H1 (cell line): Measurements from ENCODE around the gene MYF5. TPM values are rescaled to one million over a fixed set of nuclear protein-coding genes. Genes with fewer than 3 reads are reported as not detected.

Source experiments
- CTCF ChIA-PET: fragments of 300-600 bp; sonication (Branson Sonifier 250); formaldehyde crosslinking; loops from one replicate; lab custom pipeline; 2021; ENCODE audit not compliant: partially characterized antibody; lab: Charles Lee
- POLR2A ChIA-PET: fragments of 300-600 bp; sonication (Branson Sonifier 250); formaldehyde crosslinking; loops from one replicate; lab custom pipeline; 2021; ENCODE audit warnings: inconsistent platforms; ENCODE audit not compliant: partially characterized antibody; lab: Charles Lee
- DNase-seq, 2 experiments: peaks; one replicate each; pipeline versions ENCODE4 v3.0.0 to v3.0.0-alpha.2; 2010 to 2022; ENCODE audit warnings: low spot score in 2 of 2, low read depth in 1 of 2, mixed read lengths in 1 of 2
- FAIRE-seq: peaks from 2 replicates; lab custom pipeline; 2011; peaks lifted over from hg19 to GRCh38; lab: Jason Lieb, UNC
- H2AFZ ChIP-seq: 2 replicates; pipeline ENCODE4 v1.8.1; 2012; ENCODE audit warnings: low read length, inconsistent platforms
- H2AK5ac ChIP-seq: 2 replicates; pipeline ENCODE4 v1.6.1; 2013; ENCODE audit warnings: low read depth, low read length
- H2BK120ac ChIP-seq: replicated peaks from 2 replicates; pipeline ENCODE3; 2013; ENCODE audit warnings: low read depth, low read length, inconsistent platforms
- H2BK12ac ChIP-seq: 2 replicates; pipeline ENCODE4 v1.6.1; 2013; ENCODE audit warnings: low read depth, low read length
- H2BK15ac ChIP-seq: 2 replicates; pipeline ENCODE4 v1.6.1; 2013; ENCODE audit warnings: low read length
- H2BK20ac ChIP-seq: 2 replicates; pipeline ENCODE4 v1.6.1; 2013; ENCODE audit warnings: low read length
- H2BK5ac ChIP-seq: 2 replicates; pipeline ENCODE4 v1.6.1; 2013; ENCODE audit warnings: low read depth, low read length
- H3K14ac ChIP-seq: 2 replicates; pipeline ENCODE4 v1.6.1; 2013; ENCODE audit warnings: inconsistent platforms; ENCODE audit not compliant: insufficient read length
- H3K18ac ChIP-seq: 2 replicates; pipeline ENCODE4 v1.6.1; 2013; ENCODE audit warnings: low read length; ENCODE audit errors: extremely low read depth
- H3K23ac ChIP-seq: 2 replicates; pipeline ENCODE4 v1.6.1; 2013; ENCODE audit warnings: inconsistent platforms; ENCODE audit not compliant: insufficient read length
- H3K23me2 ChIP-seq: 2 replicates; pipeline ENCODE4 v1.6.1; 2013; ENCODE audit warnings: low read depth, low read length
- H3K27ac ChIP-seq: 2 replicates; pipeline ENCODE4 v1.6.1; 2011; ENCODE audit warnings: low read depth, low read length, inconsistent platforms
- H3K27me3 ChIP-seq, 4 experiments: replicated peaks in 1 of 4; 1 replicate in 1 of 4; 2 replicates in 3 of 4; pipeline versions ENCODE4 v1.6.1 to v1.8.1; 2011 to 2013; ENCODE audit warnings: low read length in 3 of 4, mild to moderate bottlenecking in 3 of 4, inconsistent platforms in 2 of 4, mixed read lengths in 2 of 4, moderate library complexity in 1 of 4; ENCODE audit not compliant: control insufficient read depth in 3 of 4, insufficient read depth in 3 of 4; ENCODE audit errors: extremely low read depth in 1 of 4
- H3K36me3 ChIP-seq, 4 experiments: 2 replicates each; pipeline versions ENCODE4 v1.6.1 to v1.8.1; 2011 to 2013; ENCODE audit warnings: mild to moderate bottlenecking in 4 of 4, low read length in 3 of 4, moderate library complexity in 2 of 4, control low read depth in 1 of 4, inconsistent platforms in 1 of 4; ENCODE audit not compliant: insufficient read depth in 4 of 4, control insufficient read depth in 2 of 4
- H3K4ac ChIP-seq: replicated peaks from 2 replicates; pipeline ENCODE3; 2013; ENCODE audit warnings: low read length, low read depth, mixed read lengths, inconsistent platforms; ENCODE audit not compliant: insufficient read length
- H3K4me1 ChIP-seq, 4 experiments: replicated peaks in 1 of 4; 1 replicate in 1 of 4; 2 replicates in 3 of 4; pipeline versions ENCODE4 v1.6.1 to v1.8.1; 2011 to 2013; ENCODE audit warnings: low read length in 3 of 4, inconsistent platforms in 2 of 4, mixed read lengths in 1 of 4; ENCODE audit not compliant: insufficient read depth in 4 of 4, control insufficient read depth in 3 of 4
- H3K4me2 ChIP-seq, 2 experiments: 2 replicates each; pipeline versions ENCODE4 v1.6.1 to v1.8.1; 2011 to 2013; ENCODE audit warnings: low read depth in 2 of 2, low read length in 2 of 2, control low read depth in 1 of 2, inconsistent platforms in 1 of 2, mild to moderate bottlenecking in 1 of 2; ENCODE audit not compliant: insufficient read depth in 1 of 2
- H3K4me3 ChIP-seq, 4 experiments: fragments of 200-600, 300-600 bp in 1 of 4; sonication (generic), shearing (Covaris generic), sonication (Bioruptor Twin) in 1 of 4; 2 replicates each; pipeline versions ENCODE4 v1.5.1 to v1.8.1; 2011 to 2016; ENCODE audit warnings: low read length in 4 of 4, low read depth in 3 of 4, control low read depth in 2 of 4, inconsistent platforms in 2 of 4, mild to moderate bottlenecking in 2 of 4, mixed read lengths in 1 of 4, moderate library complexity in 1 of 4; ENCODE audit not compliant: insufficient read depth in 2 of 4; ENCODE audit errors: extremely low read depth in 1 of 4
- H3K56ac ChIP-seq: replicated peaks from 2 replicates; pipeline ENCODE3; 2013; ENCODE audit warnings: low read depth, mild to moderate bottlenecking, mixed read lengths, low read length, inconsistent platforms; ENCODE audit not compliant: insufficient read length
- H3K79me1 ChIP-seq: 2 replicates; pipeline ENCODE4 v1.6.1; 2013; ENCODE audit warnings: low read depth, low read length, control low read depth
- H3K79me2 ChIP-seq, 2 experiments: 2 replicates each; pipeline versions ENCODE4 v1.6.1 to v1.8.1; 2012 to 2013; ENCODE audit warnings: low read length in 2 of 2, mild to moderate bottlenecking in 2 of 2, inconsistent platforms in 1 of 2; ENCODE audit not compliant: insufficient read depth in 2 of 2, control insufficient read depth in 1 of 2
- H3K9ac ChIP-seq, 4 experiments: replicated peaks in 1 of 4; 1 replicate in 1 of 4; 2 replicates in 3 of 4; pipeline versions ENCODE4 v1.6.1 to v1.8.1; 2011 to 2013; ENCODE audit warnings: low read depth in 3 of 4, low read length in 3 of 4, control low read depth in 2 of 4, mild to moderate bottlenecking in 2 of 4, moderate library complexity in 2 of 4, inconsistent platforms in 1 of 4; ENCODE audit errors: extremely low read depth in 1 of 4
- H3K9me3 ChIP-seq, 2 experiments: 2 replicates each; pipeline versions ENCODE4 v1.6.1 to v1.8.1; 2012 to 2013; ENCODE audit warnings: mild to moderate bottlenecking in 2 of 2, moderate library complexity in 2 of 2, control low read depth in 1 of 2, inconsistent platforms in 1 of 2, low read depth in 1 of 2, low read length in 1 of 2, mixed read lengths in 1 of 2; ENCODE audit not compliant: insufficient read depth in 2 of 2
- H4K20me1 ChIP-seq, 2 experiments: replicated peaks in 1 of 2; 2 replicates each; pipeline versions ENCODE3 to v1.8.1; 2011 to 2013; ENCODE audit warnings: inconsistent platforms in 2 of 2, low read length in 2 of 2, mild to moderate bottlenecking in 1 of 2; ENCODE audit not compliant: insufficient read depth in 2 of 2, control insufficient read depth in 1 of 2
- H4K5ac ChIP-seq: 2 replicates; pipeline ENCODE4 v1.6.1; 2013; ENCODE audit warnings: low read length, low read depth, mixed read lengths, inconsistent platforms; ENCODE audit not compliant: insufficient read length
- H4K8ac ChIP-seq: 2 replicates; pipeline ENCODE4 v1.8.0; 2013; ENCODE audit warnings: mild to moderate bottlenecking, moderate library complexity, low read length, inconsistent platforms; ENCODE audit not compliant: insufficient read depth; ENCODE audit errors: extremely low read depth
- H4K91ac ChIP-seq: replicated peaks from 2 replicates; pipeline ENCODE3; 2013; ENCODE audit warnings: low read length, mixed read lengths, inconsistent platforms; ENCODE audit not compliant: insufficient read length
- CHD2 ChIP-seq: IDR thresholded peaks from 2 replicates; pipeline ENCODE4 v1.6.1; 2012; ENCODE audit warnings: low read length, improper control_type of control experiment
- CREB1 ChIP-seq: IDR thresholded peaks from 2 replicates; pipeline ENCODE4 v1.6.1; 2012; ENCODE audit warnings: inconsistent platforms
- CTCF ChIP-seq, 3 experiments: IDR thresholded peaks; 1 replicate in 2 of 3; 2 replicates in 1 of 3; pipeline versions ENCODE4 v1.5.1 to v1.6.1; 2011; ENCODE audit warnings: low read length in 3 of 3, mild to moderate bottlenecking in 3 of 3, inconsistent platforms in 2 of 3, low read depth in 1 of 3, moderate library complexity in 1 of 3; ENCODE audit not compliant: insufficient read depth in 1 of 3; ENCODE audit errors: control extremely low read depth in 1 of 3
- KDM4A ChIP-seq: IDR thresholded peaks from one replicate; pipeline ENCODE4 v1.7.1; 2012; ENCODE audit warnings: low read depth, mild to moderate bottlenecking, moderate library complexity, low read length, inconsistent platforms; ENCODE audit not compliant: severe bottlenecking
- NANOG ChIP-seq: IDR thresholded peaks from 2 replicates; pipeline ENCODE4 v1.6.1; 2011; ENCODE audit warnings: low read length, low read depth, mild to moderate bottlenecking, inconsistent platforms; ENCODE audit not compliant: insufficient read depth, poor library complexity, severe bottlenecking
- RXRA ChIP-seq: IDR thresholded peaks from 2 replicates; pipeline ENCODE4 v1.6.1; 2011; ENCODE audit warnings: low read depth, mild to moderate bottlenecking, low read length, moderate library complexity; ENCODE audit not compliant: insufficient read depth
- polyA plus RNA-seq, 7 experiments: library from polyadenylated mRNA; depleted of rRNA in 3 of 7; stranded (reverse) in 5 of 7; unstranded in 2 of 7; fragments of >200 nt in 5 of 7; fragments of 200-250 nt in 2 of 7; gene quantifications; 1 replicate in 5 of 7; 2 replicates in 1 of 7; 4 replicates in 1 of 7; pipeline versions ENCODE4 v1.2.1 to v1.2.3, GENCODE V29; 2011 to 2013; ENCODE audit warnings: missing spikeins in 2 of 7, mixed read lengths in 2 of 7
- total RNA-seq: library from RNA; stranded (reverse); fragmentation: NEBNext Ultra II Directional; extraction: Animal tissue kit (Norgen Biotek cat#: 25700); gene quantifications from 2 replicates; pipeline ENCODE4 v1.2.1, GENCODE V29; 2021

The MYF5 gene
- total and polyA plus RNA-seq, 2 of the 8 experiments (the other 6 are each of a cell fraction or from before 2014, with no cell fraction given), result 0.09 TPM; not detected in 1

- Histone ChIP-seq H3K56ac (no peak overlapping the region), H3K14ac (no peak overlapping the region), H3K36me3 (no peaks in the 10 kb centered on the region), H3K23me2 (peaks cover 14% of the 10 kb centered on the region), H4K20me1 (no peaks in the 10 kb centered on the region), H3K4ac (no peak overlapping the region), H4K5ac (no peak overlapping the region), H4K91ac (no peak overlapping the region), H3K9ac (no peak overlapping the region), H3K79me2 (no peaks in the 10 kb centered on the region), H3K4me1 (peaks cover 14 to 34% (median 29%) of the 10 kb centered on the region in 4 experiments), H2BK20ac (no peak overlapping the region), H3K4me2 (no peak overlapping the region)
- CTCF ChIA-PET, result interaction anchor here (0.6 to 1.4 kb wide), 2 partner anchors 9 to 240 kb away, joined by 3 to 4 read pairs; no protein-coding TSS in a partner anchor
- DNase-seq, result no peak
- TF ChIP-seq NANOG (no peak), RXRA (no peak), CREB1 (no peak), CTCF (IDR thresholded peaks at IDR 0.05; ENCODE audit: control extremely low read depth in 1 of 3, insufficient read depth in 1 of 3, low read depth in 1 of 3, low read length in 3 of 3) (no peak), CHD2 (no peak), KDM4A (no peak)
- TF ChIP-seq, all 59 proteins: peak for 0
- no peak overlapping the region for H3K23ac ChIP-seq
- no peak overlapping the region for H3K18ac ChIP-seq
- no peak overlapping the region for H2BK15ac ChIP-seq
- no peak overlapping the region for H2AK5ac ChIP-seq
- H3K9me3 ChIP-seq, result no peaks in the 10 kb centered on the region; a peak in 1 of 4 replicates
- H3K27ac ChIP-seq, result no peak overlapping the region
- H3K79me1 ChIP-seq, result no peaks in the 10 kb centered on the region
- no peak overlapping the region for H2BK120ac ChIP-seq
- no peak overlapping the region for H2AFZ ChIP-seq
- POLR2A ChIA-PET, result no interaction called here
- FAIRE-seq, result no peak
- no peak overlapping the region for H3K4me3 ChIP-seq
- peaks cover 14 to 40% (median 38%) of the 10 kb centered on the region in 4 experiments for H3K27me3 ChIP-seq
- no peak overlapping the region for H4K8ac ChIP-seq
- no peak overlapping the region for H2BK5ac ChIP-seq
- H2BK12ac ChIP-seq, result no peak overlapping the region
Measured at GRCh38 chr12:80712866-80713265, 3.8 kb upstream of the MYF5 start.
